Right atrium auricular region (tissue), 2 donors: ENCODE data around the gene FCHO1. TPM values are rescaled to one million over a fixed set of nuclear protein-coding genes. Genes with fewer than 3 reads are reported as not detected.

ENCODE experiments used
- DNase-seq: peaks from one replicate; pipeline ENCODE4 v3.0.0-alpha.2; 2019; ENCODE audit warnings: low spot score
- H3K27ac ChIP-seq, 2 donors: fragments of 200-600 bp; sonication (generic); 1 replicate in 1 of 2; 2 replicates in 1 of 2; pipeline ENCODE4 v1.5.1; 2016 to 2019
- H3K27me3 ChIP-seq, 2 donors: fragments of 200-600 bp; sonication (generic); one replicate each; pipeline versions ENCODE4 v1.5.1 to v1.6.0; 2017 to 2019
- H3K36me3 ChIP-seq: fragments of 200-600 bp; sonication (generic); one replicate; pipeline ENCODE4 v1.5.1; 2016
- H3K4me1 ChIP-seq, 2 donors: fragments of 200-600 bp; sonication (generic); one replicate each; pipeline versions ENCODE4 v1.5.1 to v1.6.0; 2017 to 2019
- H3K4me3 ChIP-seq, 2 donors: fragments of 200-600 bp; sonication (generic); 1 replicate in 1 of 2; 2 replicates in 1 of 2; pipeline ENCODE4 v1.5.1; 2017 to 2019; ENCODE audit warnings: mild to moderate bottlenecking in 1 of 2, moderate library complexity in 1 of 2
- H3K9me3 ChIP-seq, 2 donors: fragments of 200-600 bp; sonication (generic); one replicate each; pipeline ENCODE4 v1.5.1; 2019
- CTCF ChIP-seq, 2 donors: fragments of 200-600 bp; sonication (generic); IDR thresholded peaks; one replicate each; pipeline ENCODE4 v1.5.1; 2019; ENCODE audit warnings: antibody characterized with exemption in 2 of 2
- total RNA-seq, 2 donors: library from RNA; depleted of rRNA; stranded (reverse); fragments of >200 nt; gene quantifications; one replicate each; pipeline ENCODE4 v1.1.0, GENCODE V29; 2016

FCHO1 gene
- total RNA-seq, 2 donors from 2014 or later, result 0.19 to 1.3 TPM

- no peak overlapping the region for H3K4me3 ChIP-seq
- no peak overlapping the region for H3K27ac ChIP-seq
- no peak for TF ChIP-seq CTCF (IDR thresholded peaks at IDR 0.05)
- peaks cover 0 to 19% of the 10 kb centered on the region in 2 donors for H3K4me1 ChIP-seq
- H3K36me3 ChIP-seq, result no peaks in the 10 kb centered on the region
- H3K27me3 ChIP-seq, result peaks cover 0 to 7% of the 10 kb centered on the region in 2 donors
- no peak for DNase-seq
- H3K9me3 ChIP-seq, result no peaks in the 10 kb centered on the region
Observed at GRCh38 chr19:17834350-17835181, 83.3 kb downstream of the FCHO1 start.

GRCh38 chr19:17835182-17836006 is 84.1 kb downstream of the FCHO1 start:
- no peak for DNase-seq
- Histone ChIP-seq H3K4me3 (no peak overlapping the region), H3K27me3 (peaks cover 0 to 7% of the 10 kb centered on the region in 2 donors), H3K27ac (no peak overlapping the region), H3K36me3 (no peaks in the 10 kb centered on the region), H3K4me1 (peaks cover 0 to 14% of the 10 kb centered on the region in 2 donors), H3K9me3 (no peaks in the 10 kb centered on the region)
- TF ChIP-seq CTCF (IDR thresholded peaks at IDR 0.05), result no peak

GRCh38 chr19:17836530-17836929 is 85.3 kb downstream of the FCHO1 start:
- Histone ChIP-seq H3K27ac (no peak overlapping the region), H3K4me3 (no peak overlapping the region), H3K4me1 (peaks cover 0 to 8% of the 10 kb centered on the region in 2 donors), H3K27me3 (peaks cover 0 to 2% of the 10 kb centered on the region in 2 donors), H3K36me3 (no peaks in the 10 kb centered on the region), H3K9me3 (no peaks in the 10 kb centered on the region)
- no peak for TF ChIP-seq CTCF (IDR thresholded peaks at IDR 0.05)
- no peak for DNase-seq

GRCh38 chr19:17837972-17838371 is 86.7 kb downstream of the FCHO1 start:
- no peak for DNase-seq
- H3K27me3 ChIP-seq, result no peaks in the 10 kb centered on the region
- no peaks in the 10 kb centered on the region for H3K9me3 ChIP-seq
- H3K27ac ChIP-seq, result no peak overlapping the region
- H3K4me3 ChIP-seq, result no peak overlapping the region
- H3K4me1 ChIP-seq, result peaks cover 0 to 16% of the 10 kb centered on the region in 2 donors
- TF ChIP-seq CTCF (IDR thresholded peaks at IDR 0.05), result no peak
- no peaks in the 10 kb centered on the region for H3K36me3 ChIP-seq

Other genes with a start within 250 kb of the FCHO1 start
- gene PGLS, start 239.8 kb upstream of the FCHO1 start, total RNA-seq, result 10 to 100 TPM; 20.4 to 35.9 TPM
- gene COLGALT1, start 195.8 kb upstream of the FCHO1 start, total RNA-seq, result 10 to 100 TPM; 28.3 to 30.8 TPM
- gene UNC13A, start 63.1 kb upstream of the FCHO1 start, total RNA-seq, result under 1 TPM in 1 of 2 donors, not detected in 1; 0.08 TPM
- gene MAP1S, start 32.0 kb upstream of the FCHO1 start, total RNA-seq, result 10 to 100 TPM; 26.8 to 31.2 TPM
- not detected for gene B3GNT3, start 43.7 kb downstream of the FCHO1 start, total RNA-seq
- not detected for gene INSL3, start 70.0 kb downstream of the FCHO1 start, total RNA-seq
- 1 to 10 TPM in 1 of 2 donors, under 1 TPM in 1; 0.93 to 4.0 TPM for gene JAK3, start 96.5 kb downstream of the FCHO1 start, total RNA-seq
- 100 to 1,000 TPM; 496 to 916 TPM for gene RPL18A, start 108.4 kb downstream of the FCHO1 start, total RNA-seq
- gene SLC5A5, start 120.5 kb downstream of the FCHO1 start, total RNA-seq, result not detected
- 10 to 100 TPM; 56.7 to 65.5 TPM for gene CCDC124, start 181.5 kb downstream of the FCHO1 start, total RNA-seq
- under 1 TPM; 0.56 to 0.63 TPM for gene KCNN1, start 215.6 kb downstream of the FCHO1 start, total RNA-seq